DOHH2 (cell line): ENCODE measurements around the gene ALDH1L2.

Experiments used
- H3F3A ChIP-seq: fragments of 200-600 bp; sonication (generic), shearing (Covaris generic); 2 replicates; pipeline ENCODE4 v1.6.0; 2016; ENCODE audit warnings: antibody characterized with exemption, mild to moderate bottlenecking; ENCODE audit not compliant: control insufficient read depth, insufficient read depth
- H3K27ac ChIP-seq: fragments of 200-600 bp; sonication (generic); 2 replicates; pipeline ENCODE4 v1.5.1; 2014; ENCODE audit warnings: low read depth, mild to moderate bottlenecking, low read length, moderate library complexity
- H3K27me3 ChIP-seq: fragments of 200-600 bp; sonication (generic); 2 replicates; pipeline ENCODE4 v1.6.1; 2014; ENCODE audit warnings: mild to moderate bottlenecking, low read length, mixed read lengths; ENCODE audit not compliant: control insufficient read depth
- H3K36me3 ChIP-seq: fragments of 200-600 bp; sonication (generic); 2 replicates; pipeline ENCODE4 v1.6.1; 2014; ENCODE audit warnings: mild to moderate bottlenecking, low read length, moderate library complexity, mixed read lengths; ENCODE audit not compliant: control insufficient read depth
- H3K4me1 ChIP-seq: fragments of 200-600 bp; sonication (generic); 2 replicates; pipeline ENCODE4 v1.6.1; 2014; ENCODE audit warnings: mild to moderate bottlenecking, low read length, mixed read lengths; ENCODE audit not compliant: control insufficient read depth
- H3K4me2 ChIP-seq: fragments of 200-600 bp; sonication (generic); 2 replicates; pipeline ENCODE4 v1.6.0; 2014; ENCODE audit warnings: mild to moderate bottlenecking, low read length, moderate library complexity
- H3K4me3 ChIP-seq: fragments of 200-600 bp; sonication (generic); 2 replicates; pipeline ENCODE4 v1.5.1; 2014; ENCODE audit warnings: mild to moderate bottlenecking, low read length, mixed read lengths
- H3K79me2 ChIP-seq: fragments of 200-600 bp; sonication (generic); 2 replicates; pipeline ENCODE4 v1.6.1; 2014; ENCODE audit warnings: mild to moderate bottlenecking, low read length, mixed read lengths; ENCODE audit not compliant: control insufficient read depth
- H3K9me2 ChIP-seq: fragments of 200-600 bp; sonication (generic); replicated peaks from 2 replicates; pipeline ENCODE4 v1.6.1; 2014; ENCODE audit warnings: mild to moderate bottlenecking, low read length, mixed read lengths; ENCODE audit not compliant: control insufficient read depth
- H3K9me3 ChIP-seq: fragments of 200-600 bp; sonication (generic); 2 replicates; pipeline ENCODE4 v1.6.1; 2014; ENCODE audit warnings: antibody characterized with exemption, low read length, mixed read lengths; ENCODE audit not compliant: control insufficient read depth, insufficient read depth
- H4K20me1 ChIP-seq: fragments of 200-600 bp; sonication (generic); 2 replicates; pipeline ENCODE4 v1.6.0; 2014; ENCODE audit warnings: low read depth, mild to moderate bottlenecking, antibody characterized with exemption, low read length, moderate library complexity; ENCODE audit not compliant: control insufficient read depth, insufficient read depth
- CTCF ChIP-seq: fragments of 200-600 bp; sonication (generic); IDR thresholded peaks from one replicate; pipeline ENCODE4 v1.5.1; 2014; ENCODE audit warnings: antibody characterized with exemption, mild to moderate bottlenecking, low read depth, low read length; ENCODE audit not compliant: poor library complexity, severe bottlenecking
- EZH2phosphoT487 ChIP-seq: fragments of 200-600 bp; sonication (generic); IDR thresholded peaks from 2 replicates; pipeline ENCODE4 v1.6.1; 2017; ENCODE audit warnings: borderline replicate concordance, mild to moderate bottlenecking, antibody characterized with exemption, low read length, moderate library complexity, mixed read lengths

Gene ALDH1L2

GRCh38 chr12:105051981-105052380, 32.3 kb downstream of the ALDH1L2 start:
- Histone ChIP-seq H3K27me3 (peaks cover 3% of the 10 kb centered on the region; the same call in 1 of the 2 replicates), H3K36me3 (no peaks in the 10 kb centered on the region), H3K4me3 (peak overlapping the region; percentile 38; the same call in 1 of the 2 replicates), H3K9me2 (no peaks in the 10 kb centered on the region), H3F3A (peaks cover 3% of the 10 kb centered on the region; the same call in 1 of the 2 replicates), H3K4me2 (peak overlapping the region; percentile 59), H3K27ac (0 out of 2 replicates have a peak overlapping the region, but pooled peaks have one; percentile 31), H3K79me2 (no peaks in the 10 kb centered on the region), H3K9me3 (no peaks in the 10 kb centered on the region; the same call in 1 of the 2 replicates), H4K20me1 (no peaks in the 10 kb centered on the region), H3K4me1 (peaks cover 24% of the 10 kb centered on the region)
- TF ChIP-seq CTCF (no peak), EZH2phosphoT487 (no peak)

- Histone ChIP-seq H4K20me1 (no peaks in the 10 kb centered on the region), H3F3A (peaks cover 3% of the 10 kb centered on the region; the same call in 1 of the 2 replicates), H3K9me2 (no peaks in the 10 kb centered on the region), H3K4me2 (no peak overlapping the region), H3K4me1 (peaks cover 24% of the 10 kb centered on the region), H3K4me3 (no peak overlapping the region), H3K27me3 (no peaks in the 10 kb centered on the region), H3K9me3 (no peaks in the 10 kb centered on the region), H3K36me3 (no peaks in the 10 kb centered on the region), H3K27ac (no peak overlapping the region), H3K79me2 (no peaks in the 10 kb centered on the region)
- no peak for TF ChIP-seq CTCF
- no peak for TF ChIP-seq EZH2phosphoT487
Observed at GRCh38 chr12:105048315-105048714, 35.9 kb downstream of the ALDH1L2 start.

- no peaks in the 10 kb centered on the region for H3K36me3 ChIP-seq
- H3K27me3 ChIP-seq: no peaks in the 10 kb centered on the region
- no peaks in the 10 kb centered on the region for H3K79me2 ChIP-seq
- H3K4me2 ChIP-seq: no peak overlapping the region
- no peak overlapping the region for H3K27ac ChIP-seq
- H3K9me2 ChIP-seq: no peaks in the 10 kb centered on the region
- peaks cover 3% of the 10 kb centered on the region; the same call in 1 of the 2 replicates for H3F3A ChIP-seq
- no peaks in the 10 kb centered on the region for H3K9me3 ChIP-seq
- no peak overlapping the region for H3K4me3 ChIP-seq
- peaks cover 14% of the 10 kb centered on the region for H3K4me1 ChIP-seq
- no peak for TF ChIP-seq EZH2phosphoT487
- no peak for TF ChIP-seq CTCF
- H4K20me1 ChIP-seq: no peaks in the 10 kb centered on the region
Observed at GRCh38 chr12:105047308-105047707, 37.0 kb downstream of the ALDH1L2 start.
